ENCODE measurements around the gene SLC17A9.
"Not testable (repeated sequence)": the region's sequence is repeated elsewhere in the genome, so short reads cannot be mapped to it uniquely, and the experiment has no call there.

Gene SLC17A9

DNA sequence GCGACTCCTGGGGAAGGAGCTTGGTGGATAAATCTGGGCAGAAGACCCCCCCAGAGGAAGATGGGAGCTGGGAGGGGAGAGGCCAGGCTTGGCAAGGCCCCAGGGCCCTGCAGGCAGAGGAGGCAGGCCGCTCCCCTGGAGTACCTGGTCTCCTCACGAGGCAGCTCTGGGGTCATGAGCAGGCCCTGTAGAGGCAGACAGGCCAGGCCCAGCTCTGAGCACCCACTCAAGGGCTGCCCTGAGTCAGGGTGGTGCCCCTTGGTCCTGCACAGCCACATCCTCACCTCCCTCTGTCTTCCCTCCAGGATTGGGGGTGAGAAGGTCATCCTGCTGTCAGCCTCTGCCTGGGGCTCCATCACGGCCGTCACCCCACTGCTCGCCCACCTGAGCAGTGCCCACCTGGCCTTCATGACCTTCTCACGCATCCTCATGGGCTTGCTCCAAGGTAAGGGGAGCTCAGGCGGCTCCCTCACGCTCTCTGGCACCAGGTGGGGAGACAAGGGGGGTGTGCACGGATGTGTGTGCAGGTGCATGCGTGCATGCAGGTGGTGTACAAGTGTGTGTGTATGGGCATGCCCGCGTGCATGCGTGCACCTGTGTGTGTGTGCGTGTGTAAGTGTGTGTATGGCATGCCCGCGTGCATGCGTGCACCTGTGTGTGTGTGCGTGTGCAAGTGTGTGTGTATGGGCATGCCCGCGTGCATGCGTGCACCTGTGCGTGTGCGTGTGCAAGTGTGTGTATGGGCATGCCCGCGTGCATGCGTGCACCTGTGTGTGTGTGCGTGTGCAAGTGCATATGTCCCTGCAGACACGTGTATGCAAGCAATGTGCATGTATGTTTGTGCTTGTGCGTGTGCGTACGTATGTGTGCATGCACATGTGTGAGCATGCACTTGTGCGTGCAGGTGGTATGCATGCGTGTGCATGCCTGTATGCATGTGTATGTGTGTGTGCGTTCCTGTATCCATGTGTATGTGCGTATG, 4.9 kb downstream of the SLC17A9 start:
- no peak for DNase-seq (ENCODE audit: low spot score)

GRCh38 chr20:62958388-62959100, 6.0 kb downstream of the SLC17A9 start:
- no peak for DNase-seq (ENCODE audit: low spot score)

DNA sequence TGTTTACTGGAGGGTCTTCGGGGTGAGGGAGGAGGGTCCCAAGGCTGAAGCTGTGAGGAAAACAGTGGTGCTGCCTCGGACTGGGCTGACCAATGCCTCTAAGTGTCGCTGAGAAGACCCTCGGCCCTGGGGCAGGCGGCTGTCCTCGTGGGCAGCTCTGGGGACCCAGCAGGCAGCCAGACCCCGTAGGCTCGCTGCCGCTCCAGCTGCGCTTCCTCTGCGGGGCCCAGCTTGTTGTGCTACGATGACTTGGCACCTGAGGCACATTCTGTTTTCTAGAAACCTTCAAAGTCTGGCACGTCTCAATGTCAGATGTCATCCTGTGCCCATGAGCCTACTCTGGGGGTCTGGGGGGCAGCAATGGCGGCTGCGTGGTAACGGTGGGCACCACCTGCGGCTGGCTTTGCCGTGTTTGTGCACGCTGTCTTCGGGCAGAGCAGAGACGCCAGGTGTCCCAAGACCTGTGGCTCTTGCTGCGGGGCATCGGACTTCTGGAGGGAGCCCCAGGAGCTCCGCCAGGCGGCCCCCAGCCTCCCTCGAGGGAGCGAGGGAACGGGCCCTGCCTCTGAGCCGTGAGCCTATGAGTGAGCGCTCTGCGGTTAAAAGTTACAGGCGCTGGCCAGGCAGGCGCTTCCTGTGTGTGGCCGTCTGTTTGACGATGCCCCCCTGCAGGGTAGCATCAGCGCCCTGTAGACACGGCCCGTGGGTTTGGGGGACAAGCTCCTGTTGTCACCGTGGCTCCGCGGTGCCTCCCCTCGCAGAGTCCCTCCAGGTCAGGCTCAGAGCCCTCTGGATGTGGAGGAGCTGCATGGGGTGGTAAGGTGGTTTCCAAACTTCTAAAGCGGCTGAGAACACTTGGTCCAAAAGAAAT, 6.8 kb downstream of the SLC17A9 start:
- DNase-seq (ENCODE audit: low spot score), result no peak

GRCh38 chr20:62959998-62960436, 7.5 kb downstream of the SLC17A9 start:
- DNase-seq (ENCODE audit: low spot score), result no peak

DNA sequence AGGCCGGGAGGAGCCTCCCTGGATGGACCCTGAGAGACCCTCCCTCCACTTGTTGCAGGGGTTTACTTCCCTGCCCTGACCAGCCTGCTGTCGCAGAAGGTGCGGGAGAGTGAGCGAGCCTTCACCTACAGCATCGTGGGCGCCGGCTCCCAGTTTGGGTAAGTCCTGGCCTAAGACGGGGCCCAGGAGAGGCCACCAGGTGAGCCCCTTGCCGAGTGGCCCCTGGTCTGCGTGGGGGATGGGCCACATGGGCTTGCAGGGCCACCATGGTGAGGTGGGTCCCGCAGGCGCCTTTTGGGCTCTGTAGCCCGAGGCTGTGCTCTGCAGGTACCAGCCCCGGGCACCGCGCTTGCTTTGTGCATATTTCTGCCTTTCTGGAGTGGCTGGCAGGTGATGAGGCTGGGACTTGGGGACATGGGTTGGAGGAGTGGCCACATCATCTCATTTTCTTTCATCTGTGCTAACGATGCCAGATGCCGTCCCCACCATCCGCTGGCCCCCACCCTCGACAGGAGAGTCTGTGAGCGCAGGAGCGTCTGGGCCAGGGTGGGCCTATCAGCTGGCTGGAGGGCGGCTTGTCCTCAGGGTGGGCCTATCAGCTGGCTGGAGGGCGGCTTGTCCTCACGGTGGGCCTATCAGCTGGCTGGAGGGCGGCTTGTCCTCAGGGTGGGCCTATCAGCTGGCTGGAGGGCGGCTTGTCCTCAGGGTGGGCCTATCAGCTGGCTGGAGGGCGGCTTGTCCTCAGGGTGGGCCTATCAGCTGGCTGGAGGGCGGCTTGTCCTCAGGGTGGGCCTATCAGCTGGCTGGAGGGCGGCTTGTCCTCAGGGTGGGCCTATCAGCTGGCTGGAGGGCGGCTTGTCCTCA, 8.2 kb downstream of the SLC17A9 start:
- not testable (repeated sequence) for DNase-seq (ENCODE audit: low spot score)

- DNase-seq (ENCODE audit: low spot score), result no peak
These were observed 8.8 kb downstream of the SLC17A9 start for GRCh38 chr20:62961310-62961783.

- no peak for DNase-seq (ENCODE audit: low spot score)
These were observed 9.3 kb downstream of the SLC17A9 start for GRCh38 chr20:62961799-62962198.

DNA sequence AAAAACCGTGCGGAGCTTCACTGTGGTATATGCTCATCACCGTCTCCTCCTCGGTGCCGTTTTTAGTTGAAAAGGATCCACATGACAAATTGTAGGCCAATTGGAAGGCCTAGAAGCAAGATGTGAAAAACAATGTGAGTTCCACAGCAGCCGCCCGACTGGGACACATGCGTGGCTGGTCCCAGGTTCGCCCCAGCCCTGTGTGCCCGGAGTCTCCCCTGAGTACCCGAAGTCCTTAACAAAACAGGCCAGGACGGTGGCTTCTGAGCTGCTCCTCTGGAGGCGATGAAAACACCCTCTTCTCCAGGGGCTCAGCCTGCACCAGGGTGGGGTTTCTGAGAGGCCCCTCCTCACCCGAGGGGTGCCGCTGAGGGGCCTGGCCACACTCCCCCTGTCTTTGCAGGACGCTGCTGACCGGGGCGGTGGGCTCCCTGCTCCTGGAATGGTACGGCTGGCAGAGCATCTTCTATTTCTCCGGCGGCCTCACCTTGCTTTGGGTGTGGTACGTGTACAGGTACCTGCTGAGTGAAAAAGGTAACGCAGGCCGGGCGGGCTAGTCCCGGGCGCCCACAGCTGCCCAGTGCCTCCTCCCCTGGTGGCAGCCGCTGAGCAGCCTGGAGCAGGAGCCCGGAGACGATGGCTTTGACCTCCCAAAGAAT, 9.8 kb downstream of the SLC17A9 start:
- DNase-seq (ENCODE audit: low spot score), result no peak

DNA sequence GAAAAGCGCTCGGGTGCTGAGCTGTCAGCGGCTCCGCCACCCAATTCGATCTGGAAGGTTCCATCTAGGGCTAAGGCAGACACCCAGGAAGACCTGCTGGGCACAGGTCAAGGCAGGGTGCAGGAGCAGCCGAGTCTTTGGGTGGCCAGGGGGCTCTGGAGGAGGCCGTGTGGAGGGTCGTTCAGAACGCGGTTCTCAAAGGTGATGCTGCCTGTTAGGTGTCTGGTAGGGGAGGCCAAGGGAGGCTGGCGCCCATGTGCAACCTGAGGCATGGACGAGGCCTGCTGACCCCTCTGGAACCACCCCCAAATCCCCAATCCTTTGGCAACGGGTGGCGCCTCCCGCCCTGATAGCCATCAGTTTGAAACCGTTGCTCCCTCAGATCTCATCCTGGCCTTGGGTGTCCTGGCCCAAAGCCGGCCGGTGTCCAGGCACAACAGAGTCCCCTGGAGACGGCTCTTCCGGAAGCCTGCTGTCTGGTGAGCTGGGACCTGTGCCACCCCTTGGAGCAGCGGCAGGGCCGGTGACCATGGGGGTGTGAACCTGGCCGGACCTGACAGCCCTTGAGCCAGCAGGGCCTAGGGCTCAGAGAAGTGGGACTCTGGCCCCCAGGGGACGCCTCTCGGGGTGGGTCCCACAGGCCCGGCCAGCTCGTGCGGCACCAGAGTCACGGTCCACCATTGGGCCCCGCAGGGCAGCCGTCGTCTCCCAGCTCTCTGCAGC, 10.5 kb downstream of the SLC17A9 start:
- no peak for DNase-seq (ENCODE audit: low spot score)

GRCh38 chr20:62963614-62964397, 11.3 kb downstream of the SLC17A9 start:
- no peak for DNase-seq (ENCODE audit: low spot score)

DNA sequence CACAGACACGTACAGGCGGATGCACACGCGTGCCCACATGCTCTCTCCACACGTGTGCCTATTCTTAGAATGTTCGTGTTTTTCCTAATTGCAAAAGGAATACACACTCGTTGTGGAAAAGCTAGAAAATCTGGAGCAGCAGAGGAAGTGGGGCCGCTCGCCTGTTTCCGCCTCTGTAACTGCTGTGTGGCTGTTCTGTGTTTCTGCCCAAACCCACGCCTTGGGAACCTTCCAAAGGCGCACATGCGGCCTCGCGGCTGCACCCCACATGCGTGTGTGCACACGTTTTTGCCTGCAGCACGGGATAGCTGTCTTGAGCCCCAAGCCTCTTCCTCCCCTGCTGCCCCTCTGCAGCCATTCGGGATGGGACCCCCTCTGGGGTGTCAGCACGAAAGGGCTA, 12.2 kb downstream of the SLC17A9 start:
- DNase-seq (ENCODE audit: low spot score), result no peak

DNA sequence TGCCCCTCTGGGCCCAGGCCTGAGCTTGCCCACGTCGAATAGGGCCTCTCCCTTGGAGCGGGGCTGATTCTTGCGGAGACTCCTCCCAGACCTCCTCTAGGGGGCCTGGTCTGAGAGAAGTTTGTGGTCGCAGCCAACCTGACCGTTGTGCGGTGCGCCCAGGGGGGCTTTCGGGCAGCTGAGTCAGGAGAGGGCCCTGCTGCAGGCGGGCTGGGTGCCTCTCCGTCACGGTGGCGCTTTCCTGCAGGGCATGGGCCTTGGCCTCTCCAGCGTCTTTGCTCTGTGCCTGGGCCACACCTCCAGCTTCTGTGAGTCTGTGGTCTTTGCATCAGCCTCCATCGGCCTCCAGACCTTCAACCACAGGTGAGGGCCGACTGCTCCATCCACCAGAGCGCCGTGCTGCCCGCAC, 12.9 kb downstream of the SLC17A9 start:
- no peak for DNase-seq (ENCODE audit: low spot score)

DNA sequence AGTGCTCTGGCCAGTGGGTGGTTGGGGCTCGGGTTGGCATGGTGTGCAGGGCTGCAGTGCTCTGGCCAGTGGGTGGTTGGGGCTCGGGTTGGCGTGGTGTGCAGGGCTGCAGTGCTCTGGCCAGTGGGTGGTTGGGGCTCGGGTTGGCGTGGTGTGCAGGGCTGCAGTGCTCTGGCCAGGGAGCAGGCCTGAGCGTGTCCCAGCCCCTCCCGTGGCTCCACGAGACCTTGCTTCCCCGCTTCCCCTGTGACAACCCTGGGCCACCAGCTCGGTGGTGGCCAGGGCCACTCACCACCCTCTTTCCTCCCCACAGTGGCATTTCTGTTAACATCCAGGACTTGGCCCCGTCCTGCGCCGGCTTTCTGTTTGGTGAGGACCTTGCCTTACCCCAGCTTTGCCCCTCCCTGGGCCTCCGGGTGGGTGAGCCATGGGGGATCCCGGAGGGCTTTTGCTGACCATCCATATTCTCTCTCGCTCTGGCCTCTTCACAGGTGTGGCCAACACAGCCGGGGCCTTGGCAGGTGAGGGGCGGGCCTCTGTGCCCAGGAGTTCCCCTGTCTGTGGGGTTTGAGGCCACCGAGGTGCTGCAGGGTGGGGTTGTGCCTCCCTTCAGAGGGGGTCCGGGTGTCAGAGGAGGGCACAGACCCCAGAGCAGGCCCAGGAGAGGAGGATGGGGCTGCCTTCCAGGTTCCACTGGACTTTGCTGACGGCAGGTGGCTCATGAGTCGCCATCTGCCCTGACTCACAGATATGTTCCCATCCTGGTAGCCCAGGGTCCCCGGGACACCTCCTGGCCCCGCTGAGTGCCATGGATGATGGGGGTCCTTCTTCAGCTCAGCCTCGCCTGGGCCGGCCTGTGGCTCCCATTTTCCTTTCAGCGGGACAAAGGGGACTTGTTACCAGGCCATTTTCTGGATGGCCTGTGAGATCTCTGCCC, 14.0 kb downstream of the SLC17A9 start:
- DNase-seq (ENCODE audit: low spot score), result no peak

GRCh38 chr20:62967149-62967501, 14.6 kb downstream of the SLC17A9 start:
- DNase-seq (ENCODE audit: low spot score), result no peak

GRCh38 chr20:62967628-62968351, 15.3 kb downstream of the SLC17A9 start:
- DNase-seq (ENCODE audit: low spot score), result no peak

GRCh38 chr20:62968378-62969178, 16.1 kb downstream of the SLC17A9 start:
- no peak for DNase-seq (ENCODE audit: low spot score)
